HG02678 (cell line): ENCODE results near the gene CLEC18C.
"Not testable (repeated sequence)": the region's sequence is repeated elsewhere in the genome, so short reads cannot be mapped to it uniquely, and the experiment has no call there.

Experiments
- ATAC-seq: cut with Tn5 transposase; IDR thresholded peaks from one replicate; pipeline ENCODE4 v1.9.1; 2021; ENCODE audit warnings: mild to moderate bottlenecking, moderate library complexity; ENCODE audit not compliant: unreplicated experiment

The CLEC18C gene

DNA sequence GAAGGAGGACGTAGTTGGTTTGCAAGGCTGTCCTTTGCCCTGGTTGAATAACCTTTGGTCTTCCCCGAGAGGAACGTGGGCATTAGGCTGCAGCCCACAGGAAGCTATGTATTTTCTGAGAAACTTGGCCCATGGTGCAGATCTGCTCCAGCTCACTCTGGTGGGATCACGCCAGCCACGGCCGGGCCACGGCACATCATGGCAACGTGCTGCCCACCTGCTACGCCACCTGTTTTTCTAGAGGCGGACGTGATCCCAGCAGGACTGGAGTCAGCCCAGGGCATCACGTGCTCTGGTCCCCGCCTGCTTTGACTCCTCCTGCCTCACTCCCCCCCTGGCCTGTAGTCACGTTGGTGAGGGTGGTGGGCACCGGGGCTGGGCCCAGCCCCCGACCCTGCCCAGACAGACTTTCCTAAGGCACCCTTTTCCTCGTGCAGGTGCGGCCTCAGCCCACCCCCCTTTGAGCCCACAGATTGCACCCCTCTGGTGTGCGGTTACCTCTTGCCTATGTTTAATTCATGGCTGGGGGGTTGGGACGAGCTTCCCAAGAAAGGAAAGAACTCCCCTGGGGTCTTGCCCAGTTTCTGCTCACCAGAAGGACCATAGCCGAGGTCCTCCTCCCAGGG is at the start of gene CLEC18C:
TSS of gene CLEC18C (plus strand) at position 576 of the 626 bp plus-strand sequence. CDS start 492 bp downstream, outside the sequence.
- ATAC-seq = not testable (repeated sequence)

DNA sequence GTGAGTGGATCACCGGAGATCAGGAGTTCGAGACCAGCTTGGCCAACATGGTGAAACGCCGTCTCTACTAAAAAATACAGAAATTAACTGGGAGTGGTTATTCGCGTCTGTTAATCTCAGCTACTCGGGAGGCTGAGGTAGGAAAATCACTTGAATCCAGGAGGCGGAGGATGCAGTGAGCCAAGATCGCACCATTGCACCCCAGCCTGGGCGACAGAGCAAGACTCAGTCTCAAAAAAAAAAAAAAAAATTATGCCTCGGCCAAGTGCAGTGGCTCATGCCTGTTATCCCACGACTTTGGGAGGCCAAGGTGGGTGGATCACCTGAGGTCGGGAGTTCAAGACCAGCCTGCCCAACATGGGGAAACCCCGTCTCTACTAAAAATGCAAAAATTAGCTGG is 49.8 kb upstream of the CLEC18C start:
- not testable (repeated sequence) for ATAC-seq

DNA sequence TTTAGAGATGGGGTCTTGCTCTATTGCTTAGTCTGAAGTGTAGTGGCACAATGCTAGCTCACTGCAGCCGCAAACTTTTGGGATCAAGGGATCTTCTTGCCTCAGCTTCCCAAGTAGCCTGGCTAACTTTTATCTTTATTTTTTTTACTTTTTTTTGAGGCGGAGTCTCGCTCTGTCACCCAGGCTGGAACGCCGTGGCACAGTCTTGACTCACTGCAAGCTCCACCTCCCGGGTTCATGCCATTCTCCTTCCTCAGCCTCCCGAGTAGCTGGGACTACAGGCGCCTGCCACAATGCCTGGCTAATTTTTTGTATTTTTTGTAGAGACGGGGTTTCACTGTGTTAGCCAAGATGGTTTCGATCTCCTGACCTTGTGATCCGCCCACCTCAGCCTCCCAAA is 47.4 kb upstream of the CLEC18C start:
- not testable (repeated sequence) for ATAC-seq

DNA sequence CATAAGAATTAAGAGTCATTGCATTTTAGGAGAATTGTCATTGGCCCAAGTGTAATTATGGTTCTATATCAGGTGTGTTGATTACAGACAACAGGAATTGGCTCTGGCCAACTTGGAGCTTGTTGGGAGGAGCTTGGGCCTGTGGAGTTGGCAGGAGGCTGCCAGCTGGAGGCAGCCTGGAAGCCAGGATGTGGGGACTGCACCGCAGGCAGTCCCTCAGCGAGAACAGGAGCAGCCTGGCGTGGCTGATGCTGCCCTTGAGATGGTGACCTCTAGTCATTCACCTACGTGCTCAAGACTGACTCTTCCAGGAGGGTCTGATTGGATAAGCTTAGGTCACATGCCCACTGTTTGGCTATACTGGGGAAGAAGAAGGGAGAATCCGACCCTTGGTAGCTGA is 45.9 kb upstream of the CLEC18C start:
- not testable (repeated sequence) for ATAC-seq

DNA sequence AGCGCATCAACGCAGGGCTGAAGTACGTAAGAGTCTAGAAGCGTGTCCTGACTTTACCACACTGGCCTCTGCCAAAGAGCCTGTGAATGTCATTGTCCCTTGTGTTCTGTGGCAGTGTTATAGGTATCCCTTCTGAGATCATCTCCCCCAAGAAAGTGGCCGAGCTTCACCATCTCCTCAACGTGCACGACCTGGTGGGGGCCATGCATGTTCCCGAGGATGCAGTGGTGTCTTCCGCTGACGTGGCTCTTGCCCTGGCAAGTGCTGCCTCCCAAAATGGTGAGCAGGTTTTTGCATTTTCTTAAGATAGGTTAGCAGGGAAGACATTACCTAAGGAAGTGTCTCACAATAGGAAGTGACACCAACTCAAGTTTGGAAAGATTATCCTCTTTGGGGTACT is 44.7 kb upstream of the CLEC18C start:
- ATAC-seq = not testable (repeated sequence)

DNA sequence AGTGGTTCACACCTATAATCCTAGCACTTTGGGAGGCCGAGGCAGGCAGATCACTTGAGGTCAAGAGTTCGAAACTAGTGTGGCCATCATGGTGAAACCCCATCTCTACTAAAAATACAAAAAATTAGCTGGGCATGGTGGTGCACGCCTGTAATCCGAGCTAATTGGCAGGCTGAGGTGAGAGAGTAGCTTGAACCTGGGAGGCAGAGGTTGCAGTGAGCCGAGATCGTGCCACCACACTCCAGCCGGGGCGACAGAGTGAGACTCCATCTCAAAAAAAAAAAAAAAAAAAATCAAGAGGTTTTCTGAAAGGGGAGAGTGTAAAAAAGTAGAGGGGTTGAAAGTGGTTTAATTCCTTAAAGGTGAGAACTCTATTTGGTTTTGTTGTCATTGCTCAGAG is 37.8 kb upstream of the CLEC18C start:
- ATAC-seq = not testable (repeated sequence)

DNA sequence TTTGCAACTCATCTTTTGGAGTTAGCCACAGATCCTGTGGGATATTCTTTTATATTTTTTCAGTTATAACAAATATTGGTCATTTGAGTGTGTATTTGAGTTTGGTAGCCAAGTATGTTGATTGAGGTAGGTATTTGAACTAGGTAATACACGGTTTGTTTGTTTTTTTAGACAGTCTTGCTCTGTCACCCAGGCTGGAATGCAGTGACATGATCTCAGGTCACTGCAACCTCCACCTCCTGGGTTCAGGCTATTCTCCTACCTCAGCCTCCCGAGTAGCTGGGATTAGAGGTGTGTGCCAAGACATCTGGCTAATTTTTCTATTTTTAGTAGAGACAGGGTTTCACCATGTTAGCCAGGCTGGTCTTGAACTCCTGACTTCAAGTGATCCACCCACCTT is 37.0 kb upstream of the CLEC18C start:
- ATAC-seq = not testable (repeated sequence)

DNA sequence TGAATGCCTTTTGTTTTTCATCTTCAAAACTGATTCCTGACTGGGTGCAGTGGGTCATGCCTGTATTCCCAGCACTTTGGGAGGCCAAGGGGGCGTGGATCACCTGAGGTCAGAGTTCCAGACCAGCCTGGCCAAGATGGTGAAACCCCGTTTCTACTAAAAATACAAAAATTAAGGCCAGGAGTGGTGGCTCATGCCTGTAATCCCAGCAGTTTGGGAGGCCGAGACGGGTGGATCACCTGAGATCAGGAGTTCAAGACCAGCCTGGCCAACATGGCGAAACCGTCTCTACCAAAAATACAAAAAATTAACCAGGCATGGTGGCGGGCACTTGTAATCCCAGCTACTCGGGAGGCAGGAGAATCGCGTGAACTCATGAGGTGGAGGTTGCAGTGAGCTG is 30.8 kb upstream of the CLEC18C start:
- ATAC-seq = not testable (repeated sequence)

DNA sequence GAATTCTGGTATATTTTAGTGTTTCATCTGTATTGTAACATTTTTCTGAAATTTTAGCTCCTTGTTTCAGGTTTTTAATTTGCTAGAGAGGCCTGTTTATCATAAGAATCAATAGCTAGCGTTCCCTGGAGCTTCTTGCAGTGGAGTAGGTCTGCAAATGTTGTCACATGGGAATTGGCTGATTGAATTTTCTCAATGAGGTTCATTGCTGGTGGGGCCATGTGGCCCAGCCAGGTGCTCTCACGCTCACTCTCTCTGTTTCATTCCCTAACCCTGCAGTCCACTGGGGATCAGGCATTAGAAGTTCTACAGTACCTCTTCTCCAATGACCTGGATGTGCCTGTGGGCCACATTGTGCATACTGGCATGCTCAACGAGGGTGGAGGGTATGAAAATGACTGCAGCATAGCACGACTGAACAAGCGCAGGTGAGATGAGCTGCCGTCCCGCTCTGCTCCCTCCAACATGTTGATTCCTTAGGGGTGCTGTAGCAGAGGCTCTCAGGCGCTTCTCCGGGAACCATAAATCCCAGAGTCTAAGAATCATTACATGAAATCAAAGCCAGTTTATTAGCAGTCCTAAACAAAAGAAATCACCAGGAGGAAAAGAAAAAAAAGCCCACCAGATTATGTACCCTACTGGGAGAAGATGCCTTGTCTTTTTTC is 30.2 kb upstream of the CLEC18C start:
- not testable (repeated sequence) for ATAC-seq

DNA sequence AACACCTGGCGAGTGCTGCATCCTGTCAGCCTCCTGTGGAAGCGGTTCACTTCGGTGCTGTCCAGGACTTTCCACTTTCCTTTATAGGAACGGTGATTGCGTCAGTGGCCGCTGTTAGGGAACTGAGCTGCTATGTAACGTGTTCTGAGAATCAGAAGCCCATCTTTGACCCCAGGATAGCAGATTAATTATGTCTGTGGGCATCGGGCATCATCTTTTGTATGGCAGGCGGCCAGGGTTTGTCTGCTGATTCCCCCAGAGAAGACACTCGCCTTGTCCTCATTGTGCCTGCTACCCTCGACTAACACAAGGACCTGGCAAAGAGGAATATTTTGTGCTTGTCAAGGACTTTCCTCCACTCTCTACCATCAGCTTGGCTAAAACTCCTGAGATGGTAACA is 25.7 kb upstream of the CLEC18C start:
- ATAC-seq = not testable (repeated sequence)

DNA sequence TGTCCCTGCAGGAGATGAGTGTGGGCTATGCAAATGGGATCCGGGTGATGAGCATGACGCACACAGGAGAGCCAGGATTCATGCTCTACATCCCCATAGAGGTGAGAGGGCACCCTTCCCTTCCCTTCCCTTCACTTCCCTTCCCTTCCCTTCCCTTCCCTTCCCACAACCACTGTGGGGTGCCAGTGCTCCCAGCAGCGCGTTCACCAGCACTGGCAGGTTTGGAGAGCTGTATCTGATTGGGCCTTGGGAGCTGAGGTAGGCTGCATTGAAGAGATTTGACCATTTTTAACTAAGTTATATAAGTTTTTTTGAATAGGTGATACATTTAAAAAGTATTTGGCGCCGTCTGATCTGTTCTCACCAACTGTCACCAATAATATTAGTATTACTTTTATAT is 25.1 kb upstream of the CLEC18C start:
- ATAC-seq = not testable (repeated sequence)

DNA sequence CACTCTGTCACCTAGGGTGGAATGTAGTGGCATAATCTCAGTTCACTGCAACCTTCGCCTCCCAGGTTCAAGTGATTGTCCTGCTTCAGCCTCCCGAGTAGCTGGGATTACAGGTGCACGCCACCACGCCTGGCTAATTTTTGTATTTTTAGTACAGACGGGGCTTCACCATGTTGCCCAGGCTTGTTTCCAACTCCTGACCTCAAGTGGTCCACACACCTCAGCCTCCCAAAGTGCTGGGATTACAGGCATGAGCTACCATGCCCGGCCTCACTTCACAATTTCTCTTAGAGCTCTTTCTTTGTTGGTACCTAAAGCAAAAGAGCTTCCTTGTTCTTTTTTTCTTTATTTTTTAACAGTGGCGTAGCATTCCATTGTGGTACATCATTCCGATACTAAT is 24.3 kb upstream of the CLEC18C start:
- ATAC-seq = not testable (repeated sequence)

DNA sequence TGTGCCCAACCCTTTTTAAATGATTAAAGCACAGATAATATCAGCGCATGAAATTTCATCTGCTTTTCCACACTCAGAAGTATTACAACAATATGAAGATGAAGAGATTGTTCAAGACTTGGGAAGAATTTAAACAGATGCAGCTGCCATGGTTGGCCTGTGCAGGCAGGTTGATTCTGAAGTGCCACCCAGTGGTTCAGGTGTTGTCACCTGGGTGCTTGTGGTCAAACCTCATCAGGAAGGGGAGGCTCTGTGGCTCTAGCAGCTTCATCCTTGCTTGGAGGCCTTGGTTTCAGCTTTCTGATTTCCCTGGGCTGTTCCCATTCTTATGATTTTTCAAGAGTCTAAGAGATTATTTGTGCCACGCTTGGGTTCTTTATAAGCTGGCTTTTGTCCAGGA is 22.2 kb upstream of the CLEC18C start:
- ATAC-seq = no peak

DNA sequence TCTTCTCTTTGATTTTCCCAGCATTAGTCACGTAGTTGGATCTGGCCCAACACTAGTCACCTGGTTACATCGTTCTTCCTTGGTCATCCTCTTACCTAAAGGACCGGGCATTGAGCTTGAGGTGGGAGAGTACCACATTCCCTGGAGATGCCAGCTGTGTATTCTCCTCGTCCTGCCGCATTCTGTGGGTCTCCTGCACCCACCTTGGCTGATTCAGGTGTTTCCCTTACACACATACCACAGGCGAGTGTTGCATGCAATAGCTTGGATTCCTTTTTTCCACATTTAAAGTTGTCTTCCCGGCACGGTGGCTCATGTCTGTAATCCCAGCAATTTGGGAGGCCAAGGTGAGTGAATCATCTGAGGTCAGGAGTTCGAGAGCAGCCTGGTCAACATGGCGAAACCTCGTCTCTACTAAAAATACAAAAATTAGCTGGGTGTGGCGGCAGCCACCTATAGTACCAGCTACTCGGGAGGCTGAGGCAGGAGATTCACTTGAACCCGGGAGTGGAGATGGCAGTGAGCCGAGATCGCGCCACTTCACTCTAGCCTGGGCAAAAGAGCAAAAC is 21.6 kb upstream of the CLEC18C start:
- no peak for ATAC-seq

DNA sequence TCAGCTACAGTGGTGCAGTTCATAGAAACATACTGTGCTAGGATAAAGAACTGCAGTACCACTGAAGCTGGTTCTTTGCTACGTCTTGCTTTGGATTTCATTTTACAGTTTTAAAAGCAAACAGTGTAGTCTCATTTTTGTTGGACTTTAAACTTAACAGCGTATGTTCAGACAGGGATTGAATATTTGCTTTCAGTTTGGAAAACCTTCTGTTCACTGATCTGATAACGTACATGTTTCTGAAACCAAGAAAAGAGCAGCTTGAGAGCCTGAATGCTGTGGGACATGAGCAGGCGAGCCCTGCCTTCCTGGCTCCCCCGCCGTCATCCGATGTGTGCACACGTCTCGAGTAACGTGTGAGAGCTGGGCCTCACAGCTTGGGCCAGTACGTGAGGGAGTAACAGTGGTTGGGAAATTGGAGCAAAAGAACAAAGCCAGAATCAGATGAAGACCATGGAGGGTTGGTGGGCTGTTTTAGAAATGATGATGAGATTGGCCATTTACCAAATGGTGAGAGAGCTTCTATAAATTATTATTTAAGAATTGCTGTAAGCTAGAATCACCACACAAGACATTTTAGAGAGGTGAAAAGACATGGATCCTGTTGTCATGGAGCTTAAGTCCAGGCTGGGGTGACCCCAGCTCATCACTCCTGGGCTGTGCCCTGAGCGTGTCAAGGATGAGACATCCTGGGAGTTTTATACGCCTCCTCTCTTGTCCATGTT is 20.8 kb upstream of the CLEC18C start:
- no peak for ATAC-seq

DNA sequence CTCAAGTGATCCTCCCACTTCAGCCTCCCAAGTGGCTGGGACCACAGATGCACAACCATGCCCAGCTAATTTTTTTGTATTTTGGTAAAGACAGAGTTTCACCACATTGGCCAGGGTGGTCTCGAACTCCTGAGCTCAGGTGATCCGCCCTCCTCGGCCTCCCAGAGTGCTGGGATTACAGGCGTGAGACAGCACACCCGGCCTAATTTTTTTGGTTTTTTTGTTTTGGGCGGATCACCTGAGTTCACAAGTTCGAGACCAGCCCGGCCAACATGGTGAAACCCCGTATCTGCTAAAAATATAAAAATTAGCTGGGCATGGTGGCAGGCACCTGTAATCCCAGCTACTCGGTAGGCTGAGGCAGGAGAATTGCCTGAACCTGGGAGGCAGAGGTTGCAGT is 18.9 kb upstream of the CLEC18C start:
- ATAC-seq = not testable (repeated sequence)

DNA sequence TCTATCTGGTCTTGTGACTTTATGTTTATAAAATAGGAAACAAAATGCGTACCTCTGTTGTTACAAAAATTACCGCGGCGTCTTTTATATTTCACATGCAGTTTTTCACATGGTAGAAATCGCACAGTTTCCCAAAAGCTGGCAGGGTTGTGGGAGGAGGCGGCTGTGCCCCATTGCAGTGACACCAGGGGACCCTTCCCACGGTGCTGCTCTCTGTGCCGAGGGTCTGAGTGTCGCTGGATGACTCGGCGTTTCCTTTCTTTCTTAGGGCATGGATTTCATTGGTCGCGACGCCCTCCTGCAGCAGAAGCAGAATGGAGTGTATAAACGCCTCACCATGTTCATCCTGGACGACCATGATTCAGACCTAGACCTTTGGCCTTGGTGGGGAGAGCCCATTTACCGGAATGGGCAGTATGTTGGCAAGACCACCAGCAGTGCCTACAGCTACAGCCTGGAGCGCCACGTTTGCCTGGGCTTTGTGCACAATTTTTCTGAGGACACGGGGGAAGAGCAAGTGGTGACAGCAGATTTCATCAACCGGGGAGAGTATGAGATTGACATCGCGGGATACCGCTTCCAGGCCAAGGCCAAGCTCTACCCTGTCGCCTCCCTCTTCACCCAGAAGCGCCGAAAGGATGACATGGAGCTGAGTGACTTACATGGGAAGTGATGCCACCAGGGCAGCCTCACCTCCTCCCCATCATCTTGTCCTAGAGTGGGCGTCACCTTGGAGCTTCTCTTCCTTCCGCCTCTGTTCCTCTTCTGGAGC is 17.2 kb upstream of the CLEC18C start:
- ATAC-seq = no peak

DNA sequence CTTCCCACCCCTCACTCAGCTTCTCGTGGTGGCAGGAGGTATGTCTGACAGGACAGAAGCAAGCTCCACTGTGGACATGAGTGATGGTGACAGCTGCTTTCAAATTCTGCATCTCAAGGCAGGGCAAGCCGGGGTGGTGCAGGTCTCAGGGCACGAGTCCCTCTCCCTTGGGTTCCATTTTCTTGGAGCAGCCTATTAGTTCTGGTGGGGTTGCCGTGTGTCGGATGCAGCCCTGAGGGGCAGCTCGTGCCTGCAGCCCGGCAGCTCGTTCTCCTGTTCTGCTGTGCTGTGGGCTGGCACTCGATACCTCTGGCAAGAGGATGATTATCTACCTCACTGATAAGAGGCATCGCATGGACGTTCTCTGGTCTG is 16.5 kb upstream of the CLEC18C start:
- ATAC-seq = no peak

DNA sequence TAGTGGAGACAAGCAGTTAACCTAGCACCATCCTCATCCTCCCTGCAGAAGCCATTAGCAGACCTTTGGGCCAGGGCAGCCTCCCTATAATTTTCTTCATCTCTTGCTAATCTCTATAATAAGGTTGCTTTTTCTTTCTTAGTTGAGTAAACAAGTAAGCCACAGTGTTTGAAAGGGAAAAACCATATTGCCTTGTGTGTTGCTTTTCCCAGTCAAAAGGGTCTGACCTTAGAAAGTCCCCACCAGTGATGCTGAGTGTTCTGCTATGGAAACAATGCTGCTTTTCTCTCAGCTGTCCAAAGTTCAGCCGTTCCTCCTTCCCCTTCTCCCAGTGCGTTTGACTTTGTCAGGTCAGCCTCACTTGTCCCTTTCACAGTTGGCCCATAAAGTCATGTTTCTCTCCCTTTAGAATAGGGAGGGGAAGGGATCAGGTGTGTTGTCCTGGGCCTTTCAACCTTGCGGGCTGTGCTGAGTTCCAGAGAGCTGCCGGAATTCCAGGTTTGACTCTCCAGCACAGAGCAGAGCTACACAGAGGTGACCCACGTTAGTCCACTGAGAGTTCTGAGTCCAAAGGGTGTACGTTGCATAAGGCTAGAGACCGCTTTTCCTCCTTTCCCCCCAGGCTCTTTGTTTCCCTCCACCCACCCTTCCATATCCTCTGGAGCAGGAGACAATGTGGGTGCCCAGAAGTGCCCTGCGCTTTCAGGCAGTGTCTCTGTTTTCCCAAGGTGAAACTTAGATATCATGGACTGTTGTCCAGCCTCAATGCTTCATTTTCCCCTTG is 15.9 kb upstream of the CLEC18C start:
- ATAC-seq = no peak

DNA sequence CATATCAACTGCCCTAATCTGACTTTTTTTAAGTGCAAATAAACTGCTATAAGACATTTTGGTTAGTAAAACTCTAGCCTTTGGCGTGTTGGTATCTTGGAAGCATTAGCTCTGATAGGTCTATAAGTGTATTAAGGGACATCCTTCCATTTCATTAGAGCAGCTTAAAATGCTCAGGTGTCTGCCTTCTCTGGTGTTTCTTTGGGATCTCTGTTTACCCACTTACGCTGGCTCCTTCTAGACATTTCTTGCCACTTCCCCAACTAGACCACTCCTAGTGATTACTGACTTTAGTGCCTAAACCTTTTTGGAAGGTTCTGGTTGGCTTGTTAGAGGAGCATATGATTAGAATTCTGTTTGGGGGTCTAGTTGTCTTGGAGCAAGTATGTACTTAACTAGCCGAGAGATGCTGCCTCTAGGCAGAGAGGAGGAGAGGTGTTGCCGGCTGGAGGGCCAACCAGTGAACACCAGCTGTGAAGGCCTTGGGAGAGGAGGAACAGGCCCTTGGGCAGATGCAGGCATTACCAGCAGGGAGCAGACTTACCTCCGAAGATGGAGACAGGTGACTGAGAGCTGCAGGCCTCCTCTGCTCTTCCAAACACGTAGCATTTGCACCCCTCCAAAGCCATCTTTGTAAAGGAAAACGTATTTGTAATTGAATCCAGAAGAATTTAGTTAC is 15.2 kb upstream of the CLEC18C start:
- no peak for ATAC-seq
